Erythroblast (primary cell): ENCODE data around the gene HECTD3.
"Not testable (repeated sequence)": the region's sequence is repeated elsewhere in the genome, so short reads cannot be mapped to it uniquely, and the experiment has no call there.

Experiments
- DNase-seq, 2 experiments: peaks; one replicate each; lab custom pipeline; 2025; lab: John Stamatoyannopoulos, UW
- GATA1 ChIP-seq: IDR thresholded peaks from 2 replicates; pipeline ENCODE4 v1.6.1; 2011; ENCODE audit warnings: low read depth, mild to moderate bottlenecking, control low read depth, low read length, moderate library complexity
- POLR2A ChIP-seq: IDR thresholded peaks from 2 replicates; pipeline ENCODE4 v1.6.1; 2011; ENCODE audit warnings: mild to moderate bottlenecking, low read length

Gene HECTD3

GRCh38 chr1:45009296-45009865 is 1.7 kb downstream of the HECTD3 start:
- DNase-seq, result no peak
- TF ChIP-seq GATA1 (no peak), POLR2A (no peak)

GRCh38 chr1:45008516-45008915 is 2.6 kb downstream of the HECTD3 start:
- no peak for TF ChIP-seq POLR2A
- no peak for TF ChIP-seq GATA1
- DNase-seq, result no peak

- no peak for DNase-seq
- no peak for TF ChIP-seq GATA1
- TF ChIP-seq POLR2A, result no peak
These were observed 3.0 kb downstream of the HECTD3 start for GRCh38 chr1:45008076-45008475.

- TF ChIP-seq POLR2A, result no peak
- TF ChIP-seq GATA1, result no peak
- DNase-seq, result no peak
These were observed 3.8 kb downstream of the HECTD3 start for GRCh38 chr1:45007311-45007710.

- TF ChIP-seq GATA1 (no peak), POLR2A (no peak)
- no peak for DNase-seq
These were observed 5.4 kb downstream of the HECTD3 start for GRCh38 chr1:45005761-45006160.

- TF ChIP-seq GATA1, result no peak
- TF ChIP-seq POLR2A, result no peak
- no peak for DNase-seq
These were observed 6.7 kb downstream of the HECTD3 start for GRCh38 chr1:45004281-45004920.

GRCh38 chr1:45003741-45004140 is 7.4 kb downstream of the HECTD3 start:
- TF ChIP-seq GATA1 (no peak), POLR2A (no peak)

GRCh38 chr1:45002650-45003645 is 8.2 kb downstream of the HECTD3 start:
- TF ChIP-seq GATA1 (no peak), POLR2A (no peak)
- no peak for DNase-seq

More at GRCh38 chr1:45003741-45004140, 7.4 kb downstream of the HECTD3 start:
- no peak for DNase-seq

GRCh38 chr1:45001576-45001975 is 9.5 kb downstream of the HECTD3 start:
- DNase-seq, result not testable (repeated sequence)

- DNase-seq, result no peak
- TF ChIP-seq POLR2A (no peak), GATA1 (no peak)
These were observed 10.1 kb downstream of the HECTD3 start for GRCh38 chr1:45001011-45001481.

GRCh38 chr1:44999232-44999631 is 11.9 kb downstream of the HECTD3 start:
- TF ChIP-seq GATA1 (no peak), POLR2A (no peak)
- no peak for DNase-seq

GRCh38 chr1:44995467-44996238 is 15.5 kb downstream of the HECTD3 start:
- DNase-seq, result no peak
- TF ChIP-seq POLR2A (no peak), GATA1 (no peak)

- DNase-seq, result no peak
- TF ChIP-seq POLR2A, result no peak
- no peak for TF ChIP-seq GATA1
These were observed 16.7 kb downstream of the HECTD3 start for GRCh38 chr1:44994309-44994898.
